GM12875 (cell line): ENCODE data around the gene MYO5A.

Source experiments
- H3K4me3 ChIP-seq: one replicate; pipeline ENCODE4 v1.5.1; 2011; ENCODE audit warnings: low read depth, low read length, control low read depth
- CTCF ChIP-seq: IDR thresholded peaks from 2 replicates; pipeline ENCODE4 v1.5.1; 2011; ENCODE audit warnings: low read depth, mild to moderate bottlenecking, control low read depth, inconsistent platforms, low read length, moderate library complexity, borderline replicate concordance; ENCODE audit not compliant: insufficient read depth

MYO5A gene

GRCh38 chr15:52392008-52392687, 136.5 kb downstream of the MYO5A start:
- no peak for TF ChIP-seq CTCF
- H3K4me3 ChIP-seq: no peak overlapping the region

- no peak overlapping the region for H3K4me3 ChIP-seq
- no peak for TF ChIP-seq CTCF
Observed at GRCh38 chr15:52391069-52391468, 137.6 kb downstream of the MYO5A start.

GRCh38 chr15:52385670-52386069, 143.0 kb downstream of the MYO5A start:
- H3K4me3 ChIP-seq: no peak overlapping the region
- TF ChIP-seq CTCF: no peak

- TF ChIP-seq CTCF: no peak
- no peak overlapping the region for H3K4me3 ChIP-seq
Observed at GRCh38 chr15:52383100-52383588, 145.5 kb downstream of the MYO5A start.

GRCh38 chr15:52382647-52383046, 146.0 kb downstream of the MYO5A start:
- TF ChIP-seq CTCF: no peak
- no peak overlapping the region for H3K4me3 ChIP-seq

- no peak for TF ChIP-seq CTCF
- H3K4me3 ChIP-seq: no peak overlapping the region
Observed at GRCh38 chr15:52379395-52380106, 149.1 kb downstream of the MYO5A start.
